ENCODE measurements around the gene LSAMP.

DNA sequence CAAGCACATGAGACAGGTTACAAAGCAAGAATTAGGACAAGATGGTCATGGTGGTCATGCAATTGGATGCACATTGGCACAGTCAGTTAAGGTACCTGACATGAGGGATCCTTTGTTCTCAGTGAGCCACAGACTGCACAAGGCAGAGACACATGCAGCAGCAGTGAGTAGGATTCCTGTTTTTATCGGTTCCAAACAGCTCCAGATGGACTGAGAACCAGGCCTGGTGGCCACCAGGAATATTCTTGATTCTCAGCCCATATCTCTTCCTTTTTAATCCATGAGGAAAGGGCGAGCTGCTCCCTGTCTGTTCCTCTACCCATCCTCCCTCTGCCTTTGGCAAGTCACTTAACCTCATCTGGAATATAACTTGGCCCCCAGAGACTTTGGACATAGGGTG, 411.2 kb downstream of the LSAMP start:
- TF ChIP-seq, protein P1, sequence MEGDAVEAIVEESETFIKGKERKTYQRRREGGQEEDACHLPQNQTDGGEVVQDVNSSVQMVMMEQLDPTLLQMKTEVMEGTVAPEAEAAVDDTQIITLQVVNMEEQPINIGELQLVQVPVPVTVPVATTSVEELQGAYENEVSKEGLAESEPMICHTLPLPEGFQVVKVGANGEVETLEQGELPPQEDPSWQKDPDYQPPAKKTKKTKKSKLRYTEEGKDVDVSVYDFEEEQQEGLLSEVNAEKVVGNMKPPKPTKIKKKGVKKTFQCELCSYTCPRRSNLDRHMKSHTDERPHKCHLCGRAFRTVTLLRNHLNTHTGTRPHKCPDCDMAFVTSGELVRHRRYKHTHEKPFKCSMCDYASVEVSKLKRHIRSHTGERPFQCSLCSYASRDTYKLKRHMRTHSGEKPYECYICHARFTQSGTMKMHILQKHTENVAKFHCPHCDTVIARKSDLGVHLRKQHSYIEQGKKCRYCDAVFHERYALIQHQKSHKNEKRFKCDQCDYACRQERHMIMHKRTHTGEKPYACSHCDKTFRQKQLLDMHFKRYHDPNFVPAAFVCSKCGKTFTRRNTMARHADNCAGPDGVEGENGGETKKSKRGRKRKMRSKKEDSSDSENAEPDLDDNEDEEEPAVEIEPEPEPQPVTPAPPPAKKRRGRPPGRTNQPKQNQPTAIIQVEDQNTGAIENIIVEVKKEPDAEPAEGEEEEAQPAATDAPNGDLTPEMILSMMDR (conservative IDR thresholded peaks at IDR 0.05; ENCODE audit: low read length), result no peak
- TF ChIP-seq EZH2phosphoT487 (IDR thresholded peaks at IDR 0.05; ENCODE audit: borderline replicate concordance), result no peak
